ENCODE data around the gene SUOX. TPM values are rescaled to one million over a fixed set of nuclear protein-coding genes. Genes with fewer than 3 reads are reported as not detected.
"Not testable (repeated sequence)": the region's sequence is repeated elsewhere in the genome, so short reads cannot be mapped to it uniquely, and the experiment has no call there.

Gene SUOX
- total RNA-seq, 2 experiments from 2014 or later: 4.6 to 4.9 TPM

GRCh38 chr12:56028511-56029165 is 31.6 kb downstream of the SUOX start:
- H3K4me3 Mint-ChIP-seq: no peak overlapping the region
- no peaks in the 10 kb centered on the region for H3K9me3 Mint-ChIP-seq
- H3K27me3 Mint-ChIP-seq: no peaks in the 10 kb centered on the region
- DNase-seq: no peak
- H3K4me1 Mint-ChIP-seq: peaks cover 38% of the 10 kb centered on the region
- H3K27ac Mint-ChIP-seq: peak overlapping the region; percentile 34
- H3K36me3 Mint-ChIP-seq: peaks cover 64% of the 10 kb centered on the region

DNA sequence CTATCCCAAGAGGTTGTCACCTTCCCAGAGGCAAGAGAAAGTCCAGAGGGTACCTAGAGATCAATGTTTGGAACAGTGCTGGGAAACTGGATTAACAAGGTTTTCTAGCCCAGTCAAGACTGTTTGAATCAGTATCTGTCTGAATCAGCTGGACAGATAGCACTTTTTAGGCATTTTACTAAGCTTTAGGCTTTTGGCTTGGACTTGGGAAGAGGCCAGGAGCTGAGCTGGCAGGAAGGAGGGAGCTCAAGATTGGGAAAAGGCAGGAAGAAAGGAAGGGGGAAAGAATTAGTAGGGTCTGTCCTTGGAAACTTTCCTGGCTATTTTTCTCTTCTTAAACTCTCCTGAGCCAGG is 32.1 kb downstream of the SUOX start:
- peaks cover 40% of the 10 kb centered on the region for H3K4me1 Mint-ChIP-seq
- no peaks in the 10 kb centered on the region for H3K27me3 Mint-ChIP-seq
- no peak overlapping the region for H3K4me3 Mint-ChIP-seq
- no peak for DNase-seq
- H3K27ac Mint-ChIP-seq: peak overlapping the region; percentile 66
- peaks cover 68% of the 10 kb centered on the region for H3K36me3 Mint-ChIP-seq
- no peaks in the 10 kb centered on the region for H3K9me3 Mint-ChIP-seq

DNA sequence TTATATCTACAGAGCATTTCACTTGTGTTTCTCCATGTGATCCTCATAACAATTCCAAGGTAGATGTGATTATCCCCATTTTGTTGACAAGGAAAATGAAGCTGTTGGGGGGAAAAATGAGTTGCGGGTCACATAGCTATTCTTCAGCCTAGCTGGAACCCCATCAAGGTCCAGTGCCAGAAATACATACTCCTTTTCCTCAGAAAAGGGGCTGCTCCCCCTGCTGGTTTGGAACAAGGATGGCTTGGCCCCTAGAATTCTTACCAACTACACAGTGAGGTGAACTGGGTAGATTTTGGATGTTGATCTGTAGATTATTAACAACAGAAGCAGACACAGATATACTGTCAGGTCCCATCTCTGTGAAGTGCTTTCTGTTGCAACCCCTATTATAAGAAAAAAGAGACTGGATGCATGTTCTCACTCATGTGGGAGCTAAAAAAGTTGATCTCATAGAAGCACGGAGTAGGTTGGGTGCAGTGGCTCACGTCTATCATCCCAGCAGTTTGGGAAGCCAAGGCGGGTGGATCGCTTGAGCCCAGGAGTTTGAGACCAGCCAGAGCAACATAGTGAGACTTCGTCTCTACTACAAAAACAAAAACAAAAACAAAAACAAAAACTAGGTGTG is 32.7 kb downstream of the SUOX start:
- Mint-ChIP-seq H3K27ac (peak overlapping the region; percentile 65), H3K9me3 (no peaks in the 10 kb centered on the region), H3K27me3 (no peaks in the 10 kb centered on the region), H3K4me3 (no peak overlapping the region), H3K4me1 (peaks cover 46% of the 10 kb centered on the region), H3K36me3 (peaks cover 72% of the 10 kb centered on the region)
- DNase-seq: no peak

DNA sequence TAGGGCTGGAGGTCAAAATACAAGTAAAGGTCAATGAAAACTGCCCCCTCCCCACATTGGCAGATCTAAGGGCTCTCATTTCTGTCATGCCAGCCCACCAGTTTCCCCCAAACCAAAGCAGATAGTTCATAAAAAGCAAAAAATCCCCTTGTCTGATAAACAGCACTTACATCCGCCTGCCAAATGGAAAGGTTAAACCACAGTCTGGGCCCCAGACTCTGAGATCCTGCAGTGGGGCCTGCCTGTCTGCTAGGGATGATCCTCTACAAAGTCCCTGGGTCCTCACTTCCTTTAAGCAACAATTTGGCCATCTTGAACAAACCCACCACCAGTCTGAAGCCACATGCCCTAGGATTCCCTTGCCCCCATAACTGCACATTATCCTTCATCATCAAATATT is 34.9 kb downstream of the SUOX start:
- peak overlapping the region; percentile 85 for H3K27ac Mint-ChIP-seq
- no peaks in the 10 kb centered on the region for H3K27me3 Mint-ChIP-seq
- peak overlapping the region; percentile 51 for H3K4me3 Mint-ChIP-seq
- peaks cover 80% of the 10 kb centered on the region for H3K36me3 Mint-ChIP-seq
- no peaks in the 10 kb centered on the region for H3K9me3 Mint-ChIP-seq
- peaks cover 58% of the 10 kb centered on the region for H3K4me1 Mint-ChIP-seq
- DNase-seq: peak; percentile 46

DNA sequence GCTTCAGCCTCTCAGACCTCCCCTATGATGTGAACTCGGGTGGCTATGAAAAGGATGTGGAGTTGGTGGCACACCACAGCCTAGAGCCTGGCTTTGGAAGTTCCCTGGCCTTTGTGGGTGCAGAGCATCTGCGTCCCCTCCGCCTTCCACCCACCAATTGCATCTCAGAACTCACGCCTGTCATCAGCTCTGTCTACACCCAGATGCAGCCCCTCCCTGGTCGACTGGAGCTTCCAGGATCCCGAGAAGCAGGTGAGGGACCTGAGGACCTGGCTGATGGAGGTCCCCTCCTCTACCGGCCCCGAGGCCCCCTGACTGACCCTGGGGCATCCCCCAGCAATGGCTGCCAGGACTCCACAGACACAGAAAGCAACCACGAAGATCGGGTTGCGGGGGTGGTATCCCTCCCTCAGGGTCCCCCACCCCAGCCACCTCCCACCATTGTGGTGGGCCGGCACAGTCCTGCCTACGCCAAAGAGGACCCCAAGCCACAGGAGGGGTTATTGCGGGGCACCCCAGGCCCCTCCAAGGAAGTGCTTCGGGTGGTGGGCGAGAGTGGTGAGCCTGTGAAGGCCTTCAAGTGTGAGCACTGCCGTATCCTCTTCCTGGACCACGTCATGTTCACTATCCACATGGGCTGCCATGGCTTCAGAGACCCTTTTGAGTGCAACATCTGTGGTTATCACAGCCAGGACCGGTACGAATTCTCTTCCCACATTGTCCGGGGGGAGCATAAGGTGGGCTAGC is 37.7 kb downstream of the SUOX start:
- Mint-ChIP-seq H3K27me3 (no peaks in the 10 kb centered on the region), H3K27ac (peak overlapping the region; percentile 89), H3K9me3 (no peaks in the 10 kb centered on the region), H3K4me1 (peaks cover 64% of the 10 kb centered on the region), H3K36me3 (peaks cover 73% of the 10 kb centered on the region), H3K4me3 (peak overlapping the region; percentile 49)
- DNase-seq: peak; percentile 67

DNA sequence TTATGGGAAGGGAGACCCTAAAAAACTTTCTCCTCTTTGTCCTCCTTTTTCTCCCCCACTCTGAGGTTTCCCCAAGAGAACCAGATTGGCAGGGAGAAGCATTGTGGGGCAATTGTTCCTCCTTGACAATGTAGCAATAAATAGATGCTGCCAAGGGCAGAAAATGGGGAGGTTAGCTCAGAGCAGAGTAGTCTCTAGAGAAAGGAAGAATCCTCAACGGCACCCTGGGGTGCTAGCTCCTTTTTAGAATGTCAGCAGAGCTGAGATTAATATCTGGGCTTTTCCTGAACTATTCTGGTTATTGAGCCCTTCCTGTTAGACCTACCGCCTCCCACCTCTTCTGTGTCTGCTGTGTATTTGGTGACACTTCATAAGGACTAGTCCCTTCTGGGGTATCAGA is 40.1 kb downstream of the SUOX start:
- no peak for DNase-seq
- no peak overlapping the region for H3K4me3 Mint-ChIP-seq
- no peaks in the 10 kb centered on the region for H3K27me3 Mint-ChIP-seq
- H3K4me1 Mint-ChIP-seq: peaks cover 60% of the 10 kb centered on the region
- peaks cover 64% of the 10 kb centered on the region for H3K36me3 Mint-ChIP-seq
- peak overlapping the region; percentile 12 for H3K27ac Mint-ChIP-seq
- no peaks in the 10 kb centered on the region for H3K9me3 Mint-ChIP-seq

DNA sequence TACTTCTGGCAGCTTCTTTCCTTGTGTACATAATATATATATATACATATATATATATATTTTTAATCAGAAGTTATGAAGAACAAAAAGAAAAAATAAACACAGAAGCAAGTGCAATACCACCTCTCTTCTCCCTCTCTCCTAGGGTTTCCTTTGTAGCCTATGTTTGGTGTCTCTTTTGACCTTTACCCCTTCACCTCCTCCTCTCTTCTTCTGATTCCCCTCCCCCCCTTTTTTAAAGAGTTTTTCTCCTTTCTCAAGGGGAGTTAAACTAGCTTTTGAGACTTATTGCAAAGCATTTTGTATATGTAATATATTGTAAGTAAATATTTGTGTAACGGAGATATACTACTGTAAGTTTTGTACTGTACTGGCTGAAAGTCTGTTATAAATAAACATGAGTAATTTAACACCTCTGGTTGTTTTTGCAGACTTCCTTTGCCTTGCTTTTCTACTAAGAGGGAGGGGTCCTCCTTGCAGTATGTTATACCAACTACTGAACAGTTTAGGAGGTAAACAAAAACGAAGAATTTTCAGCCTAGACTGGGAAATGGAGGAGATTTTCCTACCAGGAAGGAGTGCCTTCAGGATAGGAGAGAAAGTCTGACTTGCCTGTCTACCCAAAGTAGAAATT is 41.1 kb downstream of the SUOX start:
- peaks cover 64% of the 10 kb centered on the region for H3K36me3 Mint-ChIP-seq
- DNase-seq: no peak
- peaks cover 56% of the 10 kb centered on the region for H3K4me1 Mint-ChIP-seq
- H3K9me3 Mint-ChIP-seq: no peaks in the 10 kb centered on the region
- H3K27ac Mint-ChIP-seq: no peak overlapping the region
- H3K4me3 Mint-ChIP-seq: no peak overlapping the region
- H3K27me3 Mint-ChIP-seq: no peaks in the 10 kb centered on the region

DNA sequence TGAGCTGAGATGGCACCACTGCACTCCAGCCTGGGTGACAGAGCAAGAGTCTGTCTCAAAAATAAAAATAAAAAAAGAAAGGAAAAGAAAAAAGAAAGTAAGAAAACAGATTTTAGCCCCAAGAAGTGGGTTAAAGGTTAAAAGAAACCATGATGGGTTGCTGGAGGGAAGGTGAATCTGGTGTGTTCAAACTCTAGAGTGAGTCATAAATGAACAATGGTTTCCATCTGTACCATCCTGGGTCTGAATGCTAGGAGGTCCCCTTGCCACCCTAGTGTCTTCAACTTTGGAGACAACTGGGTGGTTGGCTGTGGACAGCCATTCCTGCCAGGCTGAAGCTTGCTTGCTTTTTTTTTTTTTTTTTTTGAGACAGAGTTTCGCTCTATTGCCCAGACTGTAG is 43.1 kb downstream of the SUOX start:
- H3K36me3 Mint-ChIP-seq: peaks cover 61% of the 10 kb centered on the region
- peak overlapping the region; percentile 97 for H3K4me3 Mint-ChIP-seq
- no peaks in the 10 kb centered on the region for H3K9me3 Mint-ChIP-seq
- peak; percentile 39 for DNase-seq
- H3K4me1 Mint-ChIP-seq: peaks cover 56% of the 10 kb centered on the region
- H3K27me3 Mint-ChIP-seq: no peaks in the 10 kb centered on the region
- H3K27ac Mint-ChIP-seq: peak overlapping the region; percentile 97

GRCh38 chr12:56040963-56041551 is 44.0 kb downstream of the SUOX start:
- peaks cover 56% of the 10 kb centered on the region for H3K36me3 Mint-ChIP-seq
- peak overlapping the region; percentile 97 for H3K4me3 Mint-ChIP-seq
- no peaks in the 10 kb centered on the region for H3K9me3 Mint-ChIP-seq
- H3K27me3 Mint-ChIP-seq: no peaks in the 10 kb centered on the region
- DNase-seq: no peak
- peaks cover 52% of the 10 kb centered on the region for H3K4me1 Mint-ChIP-seq
- H3K27ac Mint-ChIP-seq: peak overlapping the region; percentile 97

GRCh38 chr12:56041552-56042429 is 44.7 kb downstream of the SUOX start, which contains the start of gene RPS26:
Gene RPS26, plus strand, starts transcription at chr12:56041918. Its CDS starts 249 bp downstream, at chr12:56042167.
- Mint-ChIP-seq H3K4me1 (peaks cover 59% of the 10 kb centered on the region), H3K27ac (peak within 1 kb of the TSS; percentile 97), H3K4me3 (peak within 1 kb of the TSS; percentile 97), H3K27me3 (no peaks in the 10 kb centered on the region), H3K9me3 (no peaks in the 10 kb centered on the region), H3K36me3 (peaks cover 49% of the 10 kb centered on the region)
- DNase-seq: peak; percentile 93

- Mint-ChIP-seq H3K4me1 (peaks cover 63% of the 10 kb centered on the region), H3K4me3 (peak overlapping the region; percentile 97), H3K36me3 (peaks cover 48% of the 10 kb centered on the region), H3K27ac (peak overlapping the region; percentile 97)
- not testable (repeated sequence) for H3K9me3 Mint-ChIP-seq, H3K27me3 Mint-ChIP-seq, DNase-seq
These were observed 45.3 kb downstream of the SUOX start for GRCh38 chr12:56042430-56042813.

DNA sequence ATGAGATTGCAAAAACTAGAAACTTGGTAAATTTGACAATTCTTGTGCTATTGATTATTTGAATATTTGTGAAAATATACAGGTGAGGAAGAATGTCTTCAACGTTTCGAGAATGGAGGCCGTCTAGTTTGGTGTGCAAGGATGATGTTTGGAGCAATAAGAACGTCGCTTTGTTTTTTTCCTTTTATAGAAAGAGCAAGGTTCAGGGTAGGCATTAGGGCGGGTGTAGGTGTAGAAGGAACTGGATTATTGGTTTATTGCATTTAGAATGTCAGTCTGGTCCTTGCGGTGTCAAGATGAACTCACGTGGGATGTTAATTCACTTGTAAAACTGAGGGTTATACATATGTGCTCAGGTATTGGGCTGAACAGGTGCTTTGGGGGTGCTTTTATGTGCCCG is 45.8 kb downstream of the SUOX start:
- Mint-ChIP-seq H3K36me3 (peaks cover 48% of the 10 kb centered on the region), H3K9me3 (no peaks in the 10 kb centered on the region), H3K4me1 (peaks cover 60% of the 10 kb centered on the region), H3K27ac (peak overlapping the region; percentile 97), H3K4me3 (peak overlapping the region; percentile 97), H3K27me3 (no peaks in the 10 kb centered on the region)
- no peak for DNase-seq

- H3K4me1 Mint-ChIP-seq: peaks cover 32% of the 10 kb centered on the region
- no peaks in the 10 kb centered on the region for H3K9me3 Mint-ChIP-seq
- DNase-seq: no peak
- no peak overlapping the region for H3K4me3 Mint-ChIP-seq
- no peaks in the 10 kb centered on the region for H3K27me3 Mint-ChIP-seq
- peak overlapping the region; percentile 46 for H3K27ac Mint-ChIP-seq
- peaks cover 29% of the 10 kb centered on the region for H3K36me3 Mint-ChIP-seq
These were observed 49.1 kb downstream of the SUOX start for GRCh38 chr12:56046027-56046780.
